ENCODE data around the gene SERPIND1. TPM values are rescaled to one million over a fixed set of nuclear protein-coding genes. Genes with fewer than 3 reads are reported as not detected.
A peak's percentile ranks its signal among the peaks of the same experiment; 100 is the strongest.

The SERPIND1 gene
- total RNA-seq, 1 donor = not detected

DNA sequence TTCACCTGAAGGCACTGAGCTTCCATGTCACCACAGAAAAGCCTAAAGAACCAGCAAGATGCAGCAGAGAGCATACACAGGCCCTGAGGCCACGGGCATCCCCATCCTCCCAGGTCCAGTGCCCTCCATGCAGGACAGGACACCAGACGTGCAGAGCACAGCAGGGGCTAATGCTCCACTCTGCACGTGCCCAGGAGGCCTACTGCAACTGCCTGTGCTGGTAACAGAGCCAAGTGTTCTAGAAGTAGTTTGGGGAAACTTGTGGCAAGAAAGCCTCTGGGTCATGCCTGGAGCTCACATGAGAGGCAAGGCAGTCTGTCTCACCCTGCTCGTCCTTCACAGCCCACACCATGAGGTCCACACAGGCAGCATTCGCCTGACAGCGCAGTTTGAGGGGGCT, 30.7 kb downstream of the SERPIND1 start:
- Histone ChIP-seq H4K20me1 (ENCODE audit: insufficient read depth, low read length) (no peaks in the 10 kb centered on the region), H3K36me3 (ENCODE audit: insufficient read depth, low read length) (peaks cover 60% of the 10 kb centered on the region), H2AFZ (ENCODE audit: low read length) (no peak overlapping the region), H3K27ac (ENCODE audit: low read depth, low read length) (no peak overlapping the region), H3K79me2 (ENCODE audit: insufficient read depth, low read length) (no peaks in the 10 kb centered on the region), H3K4me3 (ENCODE audit: insufficient read depth, low read length) (no peak overlapping the region), H3K4me1 (ENCODE audit: insufficient read depth, low read length) (peaks cover 19% of the 10 kb centered on the region), H3K27me3 (ENCODE audit: insufficient read depth, low read length) (no peaks in the 10 kb centered on the region), H3K4me2 (ENCODE audit: insufficient read depth, low read length) (no peak overlapping the region), H3K9me3 (ENCODE audit: low read depth, low read length) (no peaks in the 10 kb centered on the region)
- no peak for DNase-seq (ENCODE audit: insufficient read length, low spot score, missing footprints)
- no peak for TF ChIP-seq CTCF (IDR thresholded peaks at IDR 0.05; ENCODE audit: extremely low read depth, low read depth, low read length)

- Histone ChIP-seq H3K4me2 (ENCODE audit: insufficient read depth, low read length) (no peak overlapping the region), H3K4me1 (ENCODE audit: insufficient read depth, low read length) (peaks cover 19% of the 10 kb centered on the region), H3K4me3 (ENCODE audit: insufficient read depth, low read length) (no peak overlapping the region), H4K20me1 (ENCODE audit: insufficient read depth, low read length) (no peaks in the 10 kb centered on the region), H3K79me2 (ENCODE audit: insufficient read depth, low read length) (no peaks in the 10 kb centered on the region), H3K27me3 (ENCODE audit: insufficient read depth, low read length) (no peaks in the 10 kb centered on the region), H3K27ac (ENCODE audit: low read depth, low read length) (no peak overlapping the region), H2AFZ (ENCODE audit: low read length) (no peak overlapping the region), H3K9me3 (ENCODE audit: low read depth, low read length) (no peaks in the 10 kb centered on the region), H3K36me3 (ENCODE audit: insufficient read depth, low read length) (peaks cover 61% of the 10 kb centered on the region)
- TF ChIP-seq CTCF (IDR thresholded peaks at IDR 0.05; ENCODE audit: extremely low read depth, low read depth, low read length) = no peak
- peak; percentile 69 for DNase-seq (ENCODE audit: insufficient read length, low spot score, missing footprints)
Measured at GRCh38 chr22:20805972-20806471, 32.1 kb downstream of the SERPIND1 start.

GRCh38 chr22:20807315-20807752, 33.4 kb downstream of the SERPIND1 start:
- no peaks in the 10 kb centered on the region for H3K79me2 ChIP-seq (ENCODE audit: insufficient read depth, low read length)
- H3K27ac ChIP-seq (ENCODE audit: low read depth, low read length) = peak overlapping the region; percentile 77
- H2AFZ ChIP-seq (ENCODE audit: low read length) = peak overlapping the region; percentile 43
- TF ChIP-seq CTCF (IDR thresholded peaks at IDR 0.05; ENCODE audit: extremely low read depth, low read depth, low read length) = no peak
- peaks cover 54% of the 10 kb centered on the region for H3K36me3 ChIP-seq (ENCODE audit: insufficient read depth, low read length)
- no peak overlapping the region for H3K4me3 ChIP-seq (ENCODE audit: insufficient read depth, low read length)
- H3K4me1 ChIP-seq (ENCODE audit: insufficient read depth, low read length) = peaks cover 19% of the 10 kb centered on the region
- no peaks in the 10 kb centered on the region for H3K9me3 ChIP-seq (ENCODE audit: low read depth, low read length)
- no peak overlapping the region for H3K4me2 ChIP-seq (ENCODE audit: insufficient read depth, low read length)
- no peaks in the 10 kb centered on the region for H3K27me3 ChIP-seq (ENCODE audit: insufficient read depth, low read length)
- DNase-seq (ENCODE audit: insufficient read length, low spot score, missing footprints) = peak; percentile 92
- no peaks in the 10 kb centered on the region for H4K20me1 ChIP-seq (ENCODE audit: insufficient read depth, low read length)

- peaks cover 49% of the 10 kb centered on the region for H3K36me3 ChIP-seq (ENCODE audit: insufficient read depth, low read length)
- TF ChIP-seq CTCF (IDR thresholded peaks at IDR 0.05; ENCODE audit: extremely low read depth, low read depth, low read length) = no peak
Measured at GRCh38 chr22:20808844-20809243, 34.9 kb downstream of the SERPIND1 start.

More at GRCh38 chr22:20808844-20809243, 34.9 kb downstream of the SERPIND1 start:
- Histone ChIP-seq H4K20me1 (ENCODE audit: insufficient read depth, low read length) (no peaks in the 10 kb centered on the region), H3K27ac (ENCODE audit: low read depth, low read length) (no peak overlapping the region), H3K9me3 (ENCODE audit: low read depth, low read length) (no peaks in the 10 kb centered on the region), H3K79me2 (ENCODE audit: insufficient read depth, low read length) (no peaks in the 10 kb centered on the region), H3K4me1 (ENCODE audit: insufficient read depth, low read length) (peaks cover 19% of the 10 kb centered on the region), H3K27me3 (ENCODE audit: insufficient read depth, low read length) (no peaks in the 10 kb centered on the region), H3K4me3 (ENCODE audit: insufficient read depth, low read length) (no peak overlapping the region), H2AFZ (ENCODE audit: low read length) (no peak overlapping the region), H3K4me2 (ENCODE audit: insufficient read depth, low read length) (no peak overlapping the region)
- peak; percentile 50 for DNase-seq (ENCODE audit: insufficient read length, low spot score, missing footprints)
